ENCODE measurements around the gene BIK. TPM values are rescaled to one million over a fixed set of nuclear protein-coding genes. Genes with fewer than 3 reads are reported as not detected.

Gene BIK
- total and polyA plus RNA-seq, 2 donors: 5.5 to 6.8 TPM

GRCh38 chr22:43168471-43169309, 58.1 kb downstream of the BIK start:
- Histone ChIP-seq H3K9me3 (ENCODE audit: control insufficient read depth in 2 of 2, insufficient read depth in 1 of 2, low read length in 1 of 2) (peaks cover 0 to 3% of the 10 kb centered on the region in 2 donors), H3K36me3 (ENCODE audit: control insufficient read depth in 2 of 2, insufficient read depth in 2 of 2, low read length in 1 of 2) (peaks cover 31 to 55% of the 10 kb centered on the region in 2 donors), H3K4me1 (ENCODE audit: control insufficient read depth in 2 of 2, insufficient read depth in 2 of 2, low read length in 2 of 2) (peaks cover 0 to 5% of the 10 kb centered on the region in 2 donors), H3K27me3 (ENCODE audit: control insufficient read depth in 2 of 2, insufficient read depth in 1 of 2, low read length in 1 of 2) (peaks cover 2 to 14% of the 10 kb centered on the region in 2 donors), H3K27ac (ENCODE audit: low read depth in 1 of 2, low read length in 1 of 2) (no peak overlapping the region), H3K4me3 (ENCODE audit: low read length in 2 of 2) (no peak overlapping the region)
- no peak for DNase-seq (ENCODE audit: low read depth in 6 of 9, low spot score in 9 of 9)
- 96% methylated on average over 25 of the region's 25 CpGs for WGBS

DNA sequence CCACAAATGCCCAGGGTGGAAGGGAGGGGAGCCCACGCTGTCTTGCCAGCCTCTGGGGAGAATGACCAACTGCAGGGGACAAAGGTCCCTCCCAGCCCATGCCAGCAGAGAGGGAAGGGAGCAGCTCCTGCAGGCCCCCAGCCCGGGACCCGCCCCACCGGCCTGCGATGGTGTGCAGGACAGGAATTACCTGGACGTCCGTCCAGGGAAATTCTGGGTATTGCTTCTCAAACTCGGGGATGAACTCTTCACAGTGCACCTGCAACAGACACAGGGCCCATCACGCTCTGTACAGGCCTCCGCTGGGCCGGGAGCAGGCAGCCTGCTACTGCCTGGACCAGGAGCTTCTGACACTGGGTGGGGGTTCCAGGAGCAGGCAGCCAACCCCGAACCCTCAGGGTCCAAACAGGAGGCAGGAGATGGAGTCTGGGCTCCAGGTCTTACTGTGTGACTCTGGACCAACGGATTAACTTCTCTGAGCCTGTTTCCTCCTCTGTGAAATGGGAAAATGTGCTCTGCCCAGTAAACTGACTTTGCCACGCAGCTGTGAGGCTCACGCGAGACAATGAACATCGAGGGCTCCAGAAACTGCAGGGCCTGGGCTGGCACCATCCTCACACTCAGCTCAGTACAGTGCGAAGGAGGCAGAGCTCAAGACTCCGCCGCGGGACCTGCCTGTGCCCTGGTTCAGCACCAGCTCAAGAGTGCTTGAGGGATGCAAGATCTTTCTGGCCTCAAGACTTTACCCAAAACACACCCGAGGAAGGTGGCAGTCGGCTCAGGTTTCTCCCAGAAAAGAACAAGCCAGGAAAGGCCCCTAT, 59.0 kb downstream of the BIK start:
- H3K4me1 ChIP-seq (ENCODE audit: control insufficient read depth in 2 of 2, insufficient read depth in 2 of 2, low read length in 2 of 2): peaks cover 0 to 3% of the 10 kb centered on the region in 2 donors
- peaks cover 35 to 60% of the 10 kb centered on the region in 2 donors for H3K36me3 ChIP-seq (ENCODE audit: control insufficient read depth in 2 of 2, insufficient read depth in 2 of 2, low read length in 1 of 2)

GRCh38 chr22:43170131-43170480, 59.6 kb downstream of the BIK start:
- 96% methylated on average over 9 of the region's 9 CpGs for WGBS
- H3K27ac ChIP-seq (ENCODE audit: low read depth in 1 of 2, low read length in 1 of 2): no peak overlapping the region
- H3K9me3 ChIP-seq (ENCODE audit: control insufficient read depth in 2 of 2, insufficient read depth in 1 of 2, low read length in 1 of 2): no peaks in the 10 kb centered on the region
- DNase-seq (ENCODE audit: low read depth in 6 of 9, low spot score in 9 of 9): no peak
- H3K4me3 ChIP-seq (ENCODE audit: low read length in 2 of 2): no peak overlapping the region
- peaks cover 0 to 2% of the 10 kb centered on the region in 2 donors for H3K27me3 ChIP-seq (ENCODE audit: control insufficient read depth in 2 of 2, insufficient read depth in 1 of 2, low read length in 1 of 2)
- H3K4me1 ChIP-seq (ENCODE audit: control insufficient read depth in 2 of 2, insufficient read depth in 2 of 2, low read length in 2 of 2): no peaks in the 10 kb centered on the region
- peaks cover 40 to 62% of the 10 kb centered on the region in 2 donors for H3K36me3 ChIP-seq (ENCODE audit: control insufficient read depth in 2 of 2, insufficient read depth in 2 of 2, low read length in 1 of 2)

More for the DNA sequence above, 59.0 kb downstream of the BIK start:
- Histone ChIP-seq H3K27ac (ENCODE audit: low read depth in 1 of 2, low read length in 1 of 2) (no peak overlapping the region), H3K9me3 (ENCODE audit: control insufficient read depth in 2 of 2, insufficient read depth in 1 of 2, low read length in 1 of 2) (peaks cover 0 to under 1% of the 10 kb centered on the region in 2 donors), H3K27me3 (ENCODE audit: control insufficient read depth in 2 of 2, insufficient read depth in 1 of 2, low read length in 1 of 2) (peaks cover 0 to 6% of the 10 kb centered on the region in 2 donors), H3K4me3 (ENCODE audit: low read length in 2 of 2) (no peak overlapping the region)
- WGBS: 96% methylated on average over 23 of the region's 23 CpGs
- no peak for DNase-seq (ENCODE audit: low read depth in 6 of 9, low spot score in 9 of 9)

- H3K27ac ChIP-seq (ENCODE audit: low read depth in 1 of 2, low read length in 1 of 2): no peak overlapping the region
- H3K9me3 ChIP-seq (ENCODE audit: control insufficient read depth in 2 of 2, insufficient read depth in 1 of 2, low read length in 1 of 2): no peaks in the 10 kb centered on the region
- no peak overlapping the region for H3K4me3 ChIP-seq (ENCODE audit: low read length in 2 of 2)
- H3K36me3 ChIP-seq (ENCODE audit: control insufficient read depth in 2 of 2, insufficient read depth in 2 of 2, low read length in 1 of 2): peaks cover 44 to 63% of the 10 kb centered on the region in 2 donors
- DNase-seq (ENCODE audit: low read depth in 6 of 9, low spot score in 9 of 9): no peak
- H3K27me3 ChIP-seq (ENCODE audit: control insufficient read depth in 2 of 2, insufficient read depth in 1 of 2, low read length in 1 of 2): no peaks in the 10 kb centered on the region
- WGBS: 84% methylated on average over 14 of the region's 14 CpGs
- no peaks in the 10 kb centered on the region for H3K4me1 ChIP-seq (ENCODE audit: control insufficient read depth in 2 of 2, insufficient read depth in 2 of 2, low read length in 2 of 2)
These were observed 60.5 kb downstream of the BIK start for GRCh38 chr22:43171019-43171491.

DNA sequence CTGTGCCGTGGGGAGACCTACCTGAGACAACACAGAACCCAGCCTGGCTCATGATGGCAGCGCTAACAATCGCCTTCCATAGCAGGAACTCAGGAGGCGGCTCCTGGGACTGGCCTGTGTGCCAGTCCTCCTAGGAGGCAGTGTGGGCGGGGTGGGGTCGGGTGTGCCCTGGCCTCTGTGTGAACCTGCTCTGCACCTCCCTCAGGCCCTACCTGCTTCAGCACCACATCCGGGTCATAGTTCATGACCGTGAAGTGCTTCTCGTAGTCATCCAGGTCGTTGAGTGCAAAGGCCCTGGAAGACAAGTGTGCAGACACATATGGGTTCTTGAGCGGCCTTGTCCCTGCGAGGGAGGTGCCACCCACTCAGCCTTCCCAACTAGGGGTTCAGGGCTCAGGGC, 61.1 kb downstream of the BIK start:
- no peak for DNase-seq (ENCODE audit: low read depth in 6 of 9, low spot score in 9 of 9)
- Histone ChIP-seq H3K27me3 (ENCODE audit: control insufficient read depth in 2 of 2, insufficient read depth in 1 of 2, low read length in 1 of 2) (no peaks in the 10 kb centered on the region), H3K9me3 (ENCODE audit: control insufficient read depth in 2 of 2, insufficient read depth in 1 of 2, low read length in 1 of 2) (no peaks in the 10 kb centered on the region), H3K4me3 (ENCODE audit: low read length in 2 of 2) (no peak overlapping the region), H3K4me1 (ENCODE audit: control insufficient read depth in 2 of 2, insufficient read depth in 2 of 2, low read length in 2 of 2) (no peaks in the 10 kb centered on the region), H3K36me3 (ENCODE audit: control insufficient read depth in 2 of 2, insufficient read depth in 2 of 2, low read length in 1 of 2) (peaks cover 46 to 63% of the 10 kb centered on the region in 2 donors), H3K27ac (ENCODE audit: low read depth in 1 of 2, low read length in 1 of 2) (no peak overlapping the region)
- 93% methylated on average over 12 of the region's 12 CpGs for WGBS

DNA sequence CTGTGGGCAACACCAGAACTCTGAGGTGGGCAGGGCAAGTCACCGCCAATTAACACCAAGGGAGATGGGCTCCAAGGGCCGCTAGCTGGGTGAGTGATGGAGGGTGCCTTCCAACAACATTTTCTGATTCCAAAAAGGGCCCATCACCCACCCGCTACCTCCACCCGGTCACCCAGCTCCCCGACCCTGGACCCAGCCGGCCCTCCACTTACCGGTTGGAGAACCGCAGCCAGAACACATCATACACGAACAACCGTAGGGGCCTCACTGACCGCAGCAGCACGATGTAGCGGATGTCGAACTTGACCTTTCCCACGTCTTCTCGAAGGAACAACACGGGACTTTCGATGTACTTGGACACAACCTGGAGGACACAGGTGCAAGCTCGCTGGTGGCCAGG, 61.6 kb downstream of the BIK start:
- Histone ChIP-seq H3K4me3 (ENCODE audit: low read length in 2 of 2) (no peak overlapping the region), H3K9me3 (ENCODE audit: control insufficient read depth in 2 of 2, insufficient read depth in 1 of 2, low read length in 1 of 2) (no peaks in the 10 kb centered on the region), H3K27me3 (ENCODE audit: control insufficient read depth in 2 of 2, insufficient read depth in 1 of 2, low read length in 1 of 2) (no peaks in the 10 kb centered on the region), H3K27ac (ENCODE audit: low read depth in 1 of 2, low read length in 1 of 2) (no peak overlapping the region), H3K36me3 (ENCODE audit: control insufficient read depth in 2 of 2, insufficient read depth in 2 of 2, low read length in 1 of 2) (peaks cover 46 to 59% of the 10 kb centered on the region in 2 donors), H3K4me1 (ENCODE audit: control insufficient read depth in 2 of 2, insufficient read depth in 2 of 2, low read length in 2 of 2) (no peaks in the 10 kb centered on the region)
- WGBS: 99% methylated on average over 19 of the region's 19 CpGs
- no peak for DNase-seq (ENCODE audit: low read depth in 6 of 9, low spot score in 9 of 9)

GRCh38 chr22:43173566-43173965, 63.0 kb downstream of the BIK start:
- Histone ChIP-seq H3K4me3 (ENCODE audit: low read length in 2 of 2) (no peak overlapping the region), H3K36me3 (ENCODE audit: control insufficient read depth in 2 of 2, insufficient read depth in 2 of 2, low read length in 1 of 2) (peaks cover 40 to 52% of the 10 kb centered on the region in 2 donors), H3K27ac (ENCODE audit: low read depth in 1 of 2, low read length in 1 of 2) (no peak overlapping the region), H3K9me3 (ENCODE audit: control insufficient read depth in 2 of 2, insufficient read depth in 1 of 2, low read length in 1 of 2) (peaks cover 0 to 2% of the 10 kb centered on the region in 2 donors), H3K4me1 (ENCODE audit: control insufficient read depth in 2 of 2, insufficient read depth in 2 of 2, low read length in 2 of 2) (no peaks in the 10 kb centered on the region), H3K27me3 (ENCODE audit: control insufficient read depth in 2 of 2, insufficient read depth in 1 of 2, low read length in 1 of 2) (no peaks in the 10 kb centered on the region)
- 98% methylated on average over 9 of the region's 9 CpGs for WGBS
- DNase-seq (ENCODE audit: low read depth in 6 of 9, low spot score in 9 of 9): no peak

- Histone ChIP-seq H3K9me3 (ENCODE audit: control insufficient read depth in 2 of 2, insufficient read depth in 1 of 2, low read length in 1 of 2) (peaks cover 0 to 7% of the 10 kb centered on the region in 2 donors), H3K4me3 (ENCODE audit: low read length in 2 of 2) (no peak overlapping the region), H3K36me3 (ENCODE audit: control insufficient read depth in 2 of 2, insufficient read depth in 2 of 2, low read length in 1 of 2) (peaks cover 44 to 52% of the 10 kb centered on the region in 2 donors), H3K27me3 (ENCODE audit: control insufficient read depth in 2 of 2, insufficient read depth in 1 of 2, low read length in 1 of 2) (no peaks in the 10 kb centered on the region), H3K4me1 (ENCODE audit: control insufficient read depth in 2 of 2, insufficient read depth in 2 of 2, low read length in 2 of 2) (no peaks in the 10 kb centered on the region), H3K27ac (ENCODE audit: low read depth in 1 of 2, low read length in 1 of 2) (no peak overlapping the region)
- no peak for DNase-seq (ENCODE audit: low read depth in 6 of 9, low spot score in 9 of 9)
- WGBS: 97% methylated on average over 39 of the region's 39 CpGs
These were observed 63.6 kb downstream of the BIK start for GRCh38 chr22:43173976-43174720.

All from thymus (tissue), 11 donors.